ENCODE results near the gene SCMH1.

Gene SCMH1

DNA sequence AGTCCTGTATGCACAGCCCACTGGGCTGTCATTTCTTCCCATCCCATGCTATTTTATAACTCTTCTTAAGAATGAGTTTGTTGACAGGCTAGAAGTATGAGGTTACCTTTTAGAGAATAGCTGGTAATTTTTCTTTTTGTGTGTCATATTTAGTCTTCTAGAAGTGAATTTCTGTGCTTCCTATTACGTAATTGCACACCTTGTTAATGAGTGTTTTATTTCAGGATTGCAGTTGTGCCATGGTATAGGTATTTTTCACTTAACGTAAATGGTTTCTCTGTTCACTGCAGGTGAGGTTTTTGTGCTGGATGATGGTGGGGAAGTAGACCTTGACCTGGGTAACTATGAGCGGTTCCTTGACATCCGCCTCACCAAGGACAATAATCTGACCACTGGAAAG lies 257.6 kb downstream of the SCMH1 start:
- H3K79me2 ChIP-seq (ENCODE audit: control insufficient read depth, low read length), result peaks cover 93% of the 10 kb centered on the region
- H3K9me2 ChIP-seq (replicated peaks; ENCODE audit: control insufficient read depth, low read length), result no peaks in the 10 kb centered on the region
- no peaks in the 10 kb centered on the region for H3K27me3 ChIP-seq (ENCODE audit: control insufficient read depth, low read length)
- no peaks in the 10 kb centered on the region for H3F3A ChIP-seq (ENCODE audit: control insufficient read depth, insufficient read depth)
- no peaks in the 10 kb centered on the region for H3K9me3 ChIP-seq (ENCODE audit: control insufficient read depth, insufficient read depth, low read length)
- peaks cover 37% of the 10 kb centered on the region; the same call in 1 of the 2 replicates for H4K20me1 ChIP-seq (ENCODE audit: control insufficient read depth, insufficient read depth, low read depth, low read length)
- H3K4me1 ChIP-seq (ENCODE audit: control insufficient read depth, low read length), result peaks cover 22% of the 10 kb centered on the region
- H3K36me3 ChIP-seq (ENCODE audit: control insufficient read depth, low read length), result peaks cover 95% of the 10 kb centered on the region
- no peak overlapping the region for H3K27ac ChIP-seq (ENCODE audit: low read depth, low read length)
- no peak overlapping the region for H3K4me2 ChIP-seq (ENCODE audit: low read length)
- TF ChIP-seq EZH2phosphoT487 (IDR thresholded peaks at IDR 0.05; ENCODE audit: borderline replicate concordance, low read length) (no peak), CTCF (IDR thresholded peaks at IDR 0.05; ENCODE audit: low read depth, low read length, poor library complexity, severe bottlenecking) (no peak)
- no peak overlapping the region for H3K4me3 ChIP-seq (ENCODE audit: low read length)

DNA sequence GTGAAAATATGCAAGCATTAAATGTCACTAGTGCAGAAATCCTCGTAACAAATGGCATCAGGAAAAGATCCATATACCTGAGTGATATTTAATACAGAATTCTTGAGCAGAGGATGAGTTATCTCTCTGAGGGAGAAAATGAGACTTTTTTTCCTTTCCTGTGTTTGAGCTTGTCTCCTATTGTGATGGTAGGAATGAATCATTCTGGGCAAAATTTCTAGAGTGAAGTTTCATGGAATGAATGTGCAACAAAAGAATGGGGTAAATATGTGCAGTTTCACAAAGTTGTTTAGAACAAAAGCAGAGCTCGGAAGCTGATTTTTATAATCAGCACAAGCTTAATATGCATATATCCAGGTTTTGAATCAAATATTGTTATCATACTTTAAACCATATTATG lies 258.0 kb downstream of the SCMH1 start:
- no peaks in the 10 kb centered on the region for H3K9me3 ChIP-seq (ENCODE audit: control insufficient read depth, insufficient read depth, low read length)
- peaks cover 91% of the 10 kb centered on the region for H3K79me2 ChIP-seq (ENCODE audit: control insufficient read depth, low read length)
- peaks cover 25% of the 10 kb centered on the region for H3K4me1 ChIP-seq (ENCODE audit: control insufficient read depth, low read length)
- H3K9me2 ChIP-seq (replicated peaks; ENCODE audit: control insufficient read depth, low read length), result no peaks in the 10 kb centered on the region
- H4K20me1 ChIP-seq (ENCODE audit: control insufficient read depth, insufficient read depth, low read depth, low read length), result peaks cover 37% of the 10 kb centered on the region; the same call in 1 of the 2 replicates
- no peak overlapping the region for H3K27ac ChIP-seq (ENCODE audit: low read depth, low read length)
- H3K36me3 ChIP-seq (ENCODE audit: control insufficient read depth, low read length), result peaks cover 91% of the 10 kb centered on the region
- no peaks in the 10 kb centered on the region for H3K27me3 ChIP-seq (ENCODE audit: control insufficient read depth, low read length)
- H3F3A ChIP-seq (ENCODE audit: control insufficient read depth, insufficient read depth), result no peaks in the 10 kb centered on the region
- H3K4me2 ChIP-seq (ENCODE audit: low read length), result no peak overlapping the region
- TF ChIP-seq CTCF (IDR thresholded peaks at IDR 0.05; ENCODE audit: low read depth, low read length, poor library complexity, severe bottlenecking) (no peak), EZH2phosphoT487 (IDR thresholded peaks at IDR 0.05; ENCODE audit: borderline replicate concordance, low read length) (no peak)
- no peak overlapping the region for H3K4me3 ChIP-seq (ENCODE audit: low read length)

DNA sequence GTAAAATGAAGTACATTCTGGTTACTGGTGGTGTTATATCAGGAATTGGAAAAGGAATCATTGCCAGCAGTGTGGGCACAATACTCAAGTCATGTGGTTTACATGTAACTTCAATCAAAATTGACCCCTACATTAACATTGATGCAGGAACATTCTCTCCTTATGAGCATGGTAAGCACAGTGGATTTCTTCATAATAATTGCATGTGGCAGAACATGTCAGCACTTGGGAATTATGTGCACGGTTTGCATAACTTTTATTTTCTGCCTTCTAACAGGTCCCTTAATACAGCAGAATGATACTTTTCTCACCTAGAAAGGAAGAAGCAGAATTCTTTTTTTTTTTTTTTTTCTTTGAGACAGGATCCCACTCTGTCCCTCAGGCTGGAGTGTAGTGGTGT lies 258.8 kb downstream of the SCMH1 start:
- no peak overlapping the region for H3K4me3 ChIP-seq (ENCODE audit: low read length)
- no peak overlapping the region for H3K4me2 ChIP-seq (ENCODE audit: low read length)
- H3K36me3 ChIP-seq (ENCODE audit: control insufficient read depth, low read length), result peaks cover 83% of the 10 kb centered on the region
- H3K79me2 ChIP-seq (ENCODE audit: control insufficient read depth, low read length), result peaks cover 89% of the 10 kb centered on the region
- H3K9me3 ChIP-seq (ENCODE audit: control insufficient read depth, insufficient read depth, low read length), result no peaks in the 10 kb centered on the region
- H3K4me1 ChIP-seq (ENCODE audit: control insufficient read depth, low read length), result peaks cover 30% of the 10 kb centered on the region
- TF ChIP-seq EZH2phosphoT487 (IDR thresholded peaks at IDR 0.05; ENCODE audit: borderline replicate concordance, low read length) (no peak), CTCF (IDR thresholded peaks at IDR 0.05; ENCODE audit: low read depth, low read length, poor library complexity, severe bottlenecking) (no peak)
- H3F3A ChIP-seq (ENCODE audit: control insufficient read depth, insufficient read depth), result no peaks in the 10 kb centered on the region
- no peaks in the 10 kb centered on the region for H3K9me2 ChIP-seq (replicated peaks; ENCODE audit: control insufficient read depth, low read length)
- no peaks in the 10 kb centered on the region for H3K27me3 ChIP-seq (ENCODE audit: control insufficient read depth, low read length)
- H3K27ac ChIP-seq (ENCODE audit: low read depth, low read length), result no peak overlapping the region
- peaks cover 37% of the 10 kb centered on the region; the same call in 1 of the 2 replicates for H4K20me1 ChIP-seq (ENCODE audit: control insufficient read depth, insufficient read depth, low read depth, low read length)
